HL-60 (cell line): Measurements from ENCODE around the gene ANO6.

Source experiments
- DNase-seq, 2 experiments: peaks; one replicate each; pipeline ENCODE4 v3.0.0-alpha.2; 2010 to 2020; ENCODE audit warnings: low read depth in 1 of 2, low spot score in 1 of 2
- H3K27ac ChIP-seq: fragments of 250-450 bp; sonication (Bioruptor Pico); replicated peaks from 2 replicates; pipeline ENCODE4 v1.5.1; 2020; ENCODE audit warnings: mild to moderate bottlenecking, moderate library complexity
- H3K27me3 ChIP-seq: fragments of 250-450 bp; sonication (Bioruptor Pico); 2 replicates; pipeline ENCODE4 v1.5.1; 2021; ENCODE audit warnings: mild to moderate bottlenecking, moderate library complexity; ENCODE audit not compliant: insufficient read depth, poor library complexity, severe bottlenecking
- H3K4me3 ChIP-seq: replicated peaks from 2 replicates; pipeline ENCODE4 v1.5.1; 2011; ENCODE audit warnings: mild to moderate bottlenecking, control low read depth, low read length; ENCODE audit not compliant: insufficient read depth
- GABPA ChIP-seq: IDR thresholded peaks from 2 replicates; pipeline ENCODE4 v1.6.1; 2012; ENCODE audit warnings: low read depth
- POLR2AphosphoS5 ChIP-seq: IDR thresholded peaks from 2 replicates; pipeline ENCODE4 v1.6.1; 2012; ENCODE audit warnings: low read depth
- SPI1 ChIP-seq: IDR thresholded peaks from 2 replicates; pipeline ENCODE4 v1.6.1; 2012; ENCODE audit warnings: low read depth, mild to moderate bottlenecking, borderline replicate concordance
- TF ChIP-seq, protein P1 (sequence below): IDR thresholded peaks from 2 replicates; pipeline ENCODE4 v1.6.1; 2012; ENCODE audit warnings: low read depth; ENCODE audit not compliant: insufficient replicate concordance
- TF ChIP-seq, protein P2 (sequence below): IDR thresholded peaks from one replicate; pipeline ENCODE4 v1.5.1; 2011; ENCODE audit warnings: low read length, control low read depth, inconsistent platforms; ENCODE audit not compliant: insufficient read depth

The ANO6 gene

DNA sequence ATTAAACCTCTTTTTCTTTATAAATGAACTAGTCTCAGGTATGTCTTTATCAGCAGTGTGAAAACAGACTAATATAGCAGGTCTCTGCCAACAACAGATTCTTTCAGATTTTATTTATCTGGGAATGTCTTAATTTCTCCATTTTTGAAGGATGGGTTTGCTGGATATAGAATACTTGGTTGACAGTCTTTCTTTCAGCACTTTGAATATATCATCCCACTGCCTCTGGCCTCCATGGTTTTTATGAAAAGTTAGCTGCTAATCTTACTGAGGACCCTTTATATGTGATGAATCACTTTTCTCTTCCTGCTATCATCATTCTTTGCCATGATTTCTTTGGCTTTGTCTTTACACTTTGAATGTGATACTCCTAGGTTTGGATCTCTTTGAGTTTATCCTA is 148.0 kb downstream of the ANO6 start:
- no peak for TF ChIP-seq SPI1
- TF ChIP-seq GABPA = no peak
- TF ChIP-seq, protein P1, sequence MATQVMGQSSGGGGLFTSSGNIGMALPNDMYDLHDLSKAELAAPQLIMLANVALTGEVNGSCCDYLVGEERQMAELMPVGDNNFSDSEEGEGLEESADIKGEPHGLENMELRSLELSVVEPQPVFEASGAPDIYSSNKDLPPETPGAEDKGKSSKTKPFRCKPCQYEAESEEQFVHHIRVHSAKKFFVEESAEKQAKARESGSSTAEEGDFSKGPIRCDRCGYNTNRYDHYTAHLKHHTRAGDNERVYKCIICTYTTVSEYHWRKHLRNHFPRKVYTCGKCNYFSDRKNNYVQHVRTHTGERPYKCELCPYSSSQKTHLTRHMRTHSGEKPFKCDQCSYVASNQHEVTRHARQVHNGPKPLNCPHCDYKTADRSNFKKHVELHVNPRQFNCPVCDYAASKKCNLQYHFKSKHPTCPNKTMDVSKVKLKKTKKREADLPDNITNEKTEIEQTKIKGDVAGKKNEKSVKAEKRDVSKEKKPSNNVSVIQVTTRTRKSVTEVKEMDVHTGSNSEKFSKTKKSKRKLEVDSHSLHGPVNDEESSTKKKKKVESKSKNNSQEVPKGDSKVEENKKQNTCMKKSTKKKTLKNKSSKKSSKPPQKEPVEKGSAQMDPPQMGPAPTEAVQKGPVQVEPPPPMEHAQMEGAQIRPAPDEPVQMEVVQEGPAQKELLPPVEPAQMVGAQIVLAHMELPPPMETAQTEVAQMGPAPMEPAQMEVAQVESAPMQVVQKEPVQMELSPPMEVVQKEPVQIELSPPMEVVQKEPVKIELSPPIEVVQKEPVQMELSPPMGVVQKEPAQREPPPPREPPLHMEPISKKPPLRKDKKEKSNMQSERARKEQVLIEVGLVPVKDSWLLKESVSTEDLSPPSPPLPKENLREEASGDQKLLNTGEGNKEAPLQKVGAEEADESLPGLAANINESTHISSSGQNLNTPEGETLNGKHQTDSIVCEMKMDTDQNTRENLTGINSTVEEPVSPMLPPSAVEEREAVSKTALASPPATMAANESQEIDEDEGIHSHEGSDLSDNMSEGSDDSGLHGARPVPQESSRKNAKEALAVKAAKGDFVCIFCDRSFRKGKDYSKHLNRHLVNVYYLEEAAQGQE = no peak
- TF ChIP-seq, protein P2, sequence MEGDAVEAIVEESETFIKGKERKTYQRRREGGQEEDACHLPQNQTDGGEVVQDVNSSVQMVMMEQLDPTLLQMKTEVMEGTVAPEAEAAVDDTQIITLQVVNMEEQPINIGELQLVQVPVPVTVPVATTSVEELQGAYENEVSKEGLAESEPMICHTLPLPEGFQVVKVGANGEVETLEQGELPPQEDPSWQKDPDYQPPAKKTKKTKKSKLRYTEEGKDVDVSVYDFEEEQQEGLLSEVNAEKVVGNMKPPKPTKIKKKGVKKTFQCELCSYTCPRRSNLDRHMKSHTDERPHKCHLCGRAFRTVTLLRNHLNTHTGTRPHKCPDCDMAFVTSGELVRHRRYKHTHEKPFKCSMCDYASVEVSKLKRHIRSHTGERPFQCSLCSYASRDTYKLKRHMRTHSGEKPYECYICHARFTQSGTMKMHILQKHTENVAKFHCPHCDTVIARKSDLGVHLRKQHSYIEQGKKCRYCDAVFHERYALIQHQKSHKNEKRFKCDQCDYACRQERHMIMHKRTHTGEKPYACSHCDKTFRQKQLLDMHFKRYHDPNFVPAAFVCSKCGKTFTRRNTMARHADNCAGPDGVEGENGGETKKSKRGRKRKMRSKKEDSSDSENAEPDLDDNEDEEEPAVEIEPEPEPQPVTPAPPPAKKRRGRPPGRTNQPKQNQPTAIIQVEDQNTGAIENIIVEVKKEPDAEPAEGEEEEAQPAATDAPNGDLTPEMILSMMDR = no peak
- no peak for TF ChIP-seq POLR2AphosphoS5
- no peaks in the 10 kb centered on the region for H3K27me3 ChIP-seq
- H3K4me3 ChIP-seq = no peak overlapping the region
- no peak overlapping the region for H3K27ac ChIP-seq
- DNase-seq = no peak

DNA sequence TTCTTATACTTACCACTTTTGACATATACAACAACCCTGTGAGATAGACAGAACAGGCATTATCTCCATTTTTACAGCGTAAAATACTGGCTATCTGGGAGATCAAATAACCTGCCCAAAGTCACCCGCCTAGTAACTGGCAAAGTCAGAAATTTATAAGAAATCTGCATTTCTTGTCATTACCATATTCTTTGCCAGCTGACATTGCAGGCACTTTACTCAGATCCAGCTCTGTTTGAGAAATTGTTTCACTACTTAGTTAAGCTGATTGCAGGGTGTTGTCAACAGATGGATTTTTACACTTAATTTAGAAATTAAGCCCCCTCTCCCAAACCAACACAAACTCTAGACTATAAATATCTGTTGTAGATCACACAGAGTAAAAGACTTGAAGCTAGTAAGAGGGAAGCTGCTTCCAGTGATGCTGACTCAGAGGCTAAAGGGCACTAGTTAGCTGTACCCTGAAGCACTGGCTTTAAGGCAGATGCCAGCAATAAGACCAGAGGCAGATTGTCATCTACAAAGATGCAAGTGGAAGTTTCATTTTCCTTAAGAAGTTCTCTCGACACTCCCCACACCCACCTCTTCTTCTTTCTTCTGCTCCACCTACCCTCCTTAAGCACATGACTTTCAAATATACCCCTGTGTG is 153.1 kb downstream of the ANO6 start:
- no peak for DNase-seq
- H3K27me3 ChIP-seq = no peaks in the 10 kb centered on the region
- no peak overlapping the region for H3K27ac ChIP-seq
- TF ChIP-seq, protein P2 = no peak
- no peak overlapping the region for H3K4me3 ChIP-seq

DNA sequence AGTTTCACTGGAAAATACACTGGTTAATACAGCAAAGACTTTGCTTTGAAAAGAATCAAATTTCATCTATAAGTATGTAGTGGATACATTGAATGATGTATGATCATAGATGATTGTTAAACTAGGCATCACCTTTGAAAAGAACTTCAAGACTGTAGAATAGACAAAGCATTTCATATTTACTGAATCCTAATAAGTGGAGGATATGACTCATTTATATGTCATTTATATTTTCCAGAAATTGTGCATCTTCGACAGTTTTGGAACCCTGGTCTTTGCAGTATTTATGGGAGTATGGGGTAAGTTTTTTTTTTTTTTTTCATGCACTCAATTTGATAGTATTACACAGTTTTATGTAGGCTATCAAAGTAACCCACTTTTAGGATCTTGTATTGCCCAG is 161.9 kb downstream of the ANO6 start:
- Histone ChIP-seq H3K27me3 (no peaks in the 10 kb centered on the region), H3K4me3 (no peak overlapping the region), H3K27ac (no peak overlapping the region)
- no peak for DNase-seq
- TF ChIP-seq, protein P1 = no peak
- TF ChIP-seq SPI1 = no peak
- TF ChIP-seq, protein P2 = no peak
- TF ChIP-seq GABPA = no peak
- no peak for TF ChIP-seq POLR2AphosphoS5

DNA sequence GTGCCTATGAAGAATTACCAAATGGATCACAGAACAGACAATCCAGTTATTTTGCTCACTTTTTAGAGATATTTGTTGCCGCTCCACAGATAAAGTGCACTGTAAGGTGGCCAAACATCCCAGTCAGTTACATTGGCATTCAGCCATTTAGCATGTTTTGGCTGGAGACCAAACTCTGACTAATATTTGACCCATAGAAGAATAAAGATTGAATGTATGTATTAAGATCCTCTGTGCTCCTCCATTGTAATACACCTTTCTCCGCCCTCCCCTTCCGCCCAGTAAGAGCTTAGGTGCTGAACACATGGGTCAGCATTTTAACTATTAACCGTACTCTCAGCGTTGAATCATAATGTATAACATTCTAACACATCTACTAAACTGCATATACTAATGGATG is 163.4 kb downstream of the ANO6 start:
- Histone ChIP-seq H3K4me3 (no peak overlapping the region), H3K27me3 (no peaks in the 10 kb centered on the region), H3K27ac (no peak overlapping the region)
- no peak for DNase-seq
- TF ChIP-seq, protein P1 = no peak
- TF ChIP-seq GABPA (no peak), POLR2AphosphoS5 (no peak), SPI1 (no peak)
- TF ChIP-seq, protein P2 = no peak
